GM19372 (cell line): Measurements from ENCODE around the gene CBX7.

Experiments used
- ATAC-seq: cut with Tn5 transposase; IDR thresholded peaks from one replicate; pipeline ENCODE4 v1.9.1; 2021; ENCODE audit warnings: mild to moderate bottlenecking, low read depth, moderate library complexity; ENCODE audit not compliant: unreplicated experiment

The CBX7 gene

GRCh38 chr22:39152511-39153219 lies at the start of gene CBX7:
Gene CBX7 (minus strand): TSS chr22:39152680. CDS start chr22:39152444, 236 bp downstream.
- ATAC-seq = peak; percentile 80

- no peak for ATAC-seq
Observed at GRCh38 chr22:39197578-39197977, 45.1 kb upstream of the CBX7 start.

- no peak for ATAC-seq
Observed at GRCh38 chr22:39194098-39194497, 41.6 kb upstream of the CBX7 start.

GRCh38 chr22:39188809-39189208 lies 36.3 kb upstream of the CBX7 start:
- ATAC-seq = no peak

- no peak for ATAC-seq
Observed at GRCh38 chr22:39185601-39186012, 33.1 kb upstream of the CBX7 start.

- ATAC-seq = no peak
Observed at GRCh38 chr22:39184586-39185577, 32.4 kb upstream of the CBX7 start.

- no peak for ATAC-seq
Observed at GRCh38 chr22:39183991-39184585, 31.6 kb upstream of the CBX7 start.

- ATAC-seq = no peak
Observed at GRCh38 chr22:39182478-39183030, 30.1 kb upstream of the CBX7 start.

GRCh38 chr22:39181778-39182177 lies 29.3 kb upstream of the CBX7 start:
- ATAC-seq = no peak

GRCh38 chr22:39181356-39181755 lies 28.9 kb upstream of the CBX7 start:
- no peak for ATAC-seq

- no peak for ATAC-seq
Observed at GRCh38 chr22:39179841-39180335, 27.4 kb upstream of the CBX7 start.

GRCh38 chr22:39179401-39179827 lies 26.9 kb upstream of the CBX7 start:
- no peak for ATAC-seq

- ATAC-seq = no peak
Observed at GRCh38 chr22:39178206-39179111, 26.0 kb upstream of the CBX7 start.

GRCh38 chr22:39177791-39178190 lies 25.3 kb upstream of the CBX7 start:
- no peak for ATAC-seq

- no peak for ATAC-seq
Observed at GRCh38 chr22:39177456-39177775, 24.9 kb upstream of the CBX7 start.

GRCh38 chr22:39176714-39177455 lies 24.4 kb upstream of the CBX7 start:
- no peak for ATAC-seq

GRCh38 chr22:39176143-39176713 lies 23.7 kb upstream of the CBX7 start:
- ATAC-seq = no peak

GRCh38 chr22:39175353-39176142 lies 23.1 kb upstream of the CBX7 start:
- ATAC-seq = no peak
